ENCODE results near the gene CNTNAP4.

Gene CNTNAP4

DNA sequence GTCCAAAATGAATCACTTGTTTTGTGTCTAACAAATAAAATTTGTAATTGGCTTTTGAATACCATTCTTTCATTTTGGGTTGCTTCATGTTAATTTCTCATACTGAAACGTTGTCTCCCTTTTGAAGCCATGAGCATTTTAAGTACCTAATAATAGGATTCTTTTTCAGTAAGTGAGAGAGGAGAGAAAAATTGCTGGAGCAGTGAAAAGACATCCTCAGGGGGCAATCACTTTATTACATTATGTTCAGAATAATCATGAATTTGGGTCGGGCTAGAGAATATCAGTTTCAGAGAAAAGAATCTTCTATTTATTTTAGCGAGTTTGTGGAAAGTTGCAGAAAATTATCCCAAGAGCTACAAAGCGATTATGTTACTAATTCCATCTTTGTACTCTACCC, 96.8 kb downstream of the CNTNAP4 start:
- no peak for DNase-seq
- Histone ChIP-seq H3K27ac (ENCODE audit: low read length) (no peak overlapping the region), H2AFZ (ENCODE audit: low read depth, low read length) (no peak overlapping the region), H3K9me3 (ENCODE audit: insufficient read depth, low read length, severe bottlenecking) (no peaks in the 10 kb centered on the region), H3K4me2 (ENCODE audit: insufficient read depth, low read length) (no peak overlapping the region), H3K36me3 (ENCODE audit: insufficient read depth, low read length) (no peaks in the 10 kb centered on the region), H3K9ac (ENCODE audit: low read depth, low read length) (no peak overlapping the region), H4K20me1 (ENCODE audit: insufficient read depth, low read length) (no peaks in the 10 kb centered on the region), H3K79me2 (ENCODE audit: insufficient read depth, low read length) (no peaks in the 10 kb centered on the region), H3K4me3 (ENCODE audit: low read depth in 1 of 2, low read length in 2 of 2) (no peak overlapping the region), H3K27me3 (ENCODE audit: insufficient read depth, low read length, poor library complexity) (no peaks in the 10 kb centered on the region), H3K4me1 (ENCODE audit: insufficient read depth, low read length) (no peaks in the 10 kb centered on the region)
- ATAC-seq (ENCODE audit: insufficient read depth, low read depth) = no peak
- TF ChIP-seq, protein P1, sequence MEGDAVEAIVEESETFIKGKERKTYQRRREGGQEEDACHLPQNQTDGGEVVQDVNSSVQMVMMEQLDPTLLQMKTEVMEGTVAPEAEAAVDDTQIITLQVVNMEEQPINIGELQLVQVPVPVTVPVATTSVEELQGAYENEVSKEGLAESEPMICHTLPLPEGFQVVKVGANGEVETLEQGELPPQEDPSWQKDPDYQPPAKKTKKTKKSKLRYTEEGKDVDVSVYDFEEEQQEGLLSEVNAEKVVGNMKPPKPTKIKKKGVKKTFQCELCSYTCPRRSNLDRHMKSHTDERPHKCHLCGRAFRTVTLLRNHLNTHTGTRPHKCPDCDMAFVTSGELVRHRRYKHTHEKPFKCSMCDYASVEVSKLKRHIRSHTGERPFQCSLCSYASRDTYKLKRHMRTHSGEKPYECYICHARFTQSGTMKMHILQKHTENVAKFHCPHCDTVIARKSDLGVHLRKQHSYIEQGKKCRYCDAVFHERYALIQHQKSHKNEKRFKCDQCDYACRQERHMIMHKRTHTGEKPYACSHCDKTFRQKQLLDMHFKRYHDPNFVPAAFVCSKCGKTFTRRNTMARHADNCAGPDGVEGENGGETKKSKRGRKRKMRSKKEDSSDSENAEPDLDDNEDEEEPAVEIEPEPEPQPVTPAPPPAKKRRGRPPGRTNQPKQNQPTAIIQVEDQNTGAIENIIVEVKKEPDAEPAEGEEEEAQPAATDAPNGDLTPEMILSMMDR (IDR thresholded peaks at IDR 0.05; ENCODE audit: borderline replicate concordance, extremely low read depth, low read length, poor library complexity, severe bottlenecking) = no peak
- no peak for TF ChIP-seq EZH2 (IDR thresholded peaks at IDR 0.05; ENCODE audit: borderline replicate concordance, low read depth, low read length, severe bottlenecking)

DNA sequence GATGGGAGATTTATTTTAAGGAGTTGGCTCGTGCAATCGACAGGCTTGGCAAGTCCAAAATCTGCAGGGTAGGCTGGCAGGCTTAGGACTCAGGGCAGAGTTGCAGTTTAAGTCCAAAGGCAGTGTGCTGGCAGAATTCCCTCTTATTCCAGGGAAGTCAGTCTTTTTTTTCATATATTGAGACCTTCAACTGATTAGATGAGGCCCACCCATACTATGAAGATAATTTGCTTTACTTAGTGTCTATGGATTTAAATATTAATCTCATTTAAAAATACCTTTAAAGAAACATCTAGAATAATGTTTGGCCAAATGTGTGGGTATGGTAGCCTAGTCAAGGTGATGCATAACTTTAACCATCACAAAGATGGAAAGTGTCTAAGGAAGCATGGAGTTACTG, 99.8 kb downstream of the CNTNAP4 start:
- Histone ChIP-seq H2AFZ (ENCODE audit: low read depth, low read length) (no peak overlapping the region), H3K79me2 (ENCODE audit: insufficient read depth, low read length) (no peaks in the 10 kb centered on the region), H3K4me3 (ENCODE audit: low read depth in 1 of 2, low read length in 2 of 2) (no peak overlapping the region), H3K4me2 (ENCODE audit: insufficient read depth, low read length) (no peak overlapping the region), H3K36me3 (ENCODE audit: insufficient read depth, low read length) (no peaks in the 10 kb centered on the region), H4K20me1 (ENCODE audit: insufficient read depth, low read length) (no peaks in the 10 kb centered on the region), H3K27me3 (ENCODE audit: insufficient read depth, low read length, poor library complexity) (no peaks in the 10 kb centered on the region), H3K9me3 (ENCODE audit: insufficient read depth, low read length, severe bottlenecking) (no peaks in the 10 kb centered on the region), H3K4me1 (ENCODE audit: insufficient read depth, low read length) (no peaks in the 10 kb centered on the region), H3K9ac (ENCODE audit: low read depth, low read length) (no peak overlapping the region), H3K27ac (ENCODE audit: low read length) (no peak overlapping the region)
- no peak for DNase-seq
- no peak for TF ChIP-seq EZH2 (IDR thresholded peaks at IDR 0.05; ENCODE audit: borderline replicate concordance, low read depth, low read length, severe bottlenecking)
- TF ChIP-seq, protein P1 (IDR thresholded peaks at IDR 0.05; ENCODE audit: borderline replicate concordance, extremely low read depth, low read length, poor library complexity, severe bottlenecking) = no peak
- ATAC-seq (ENCODE audit: insufficient read depth, low read depth) = no peak

DNA sequence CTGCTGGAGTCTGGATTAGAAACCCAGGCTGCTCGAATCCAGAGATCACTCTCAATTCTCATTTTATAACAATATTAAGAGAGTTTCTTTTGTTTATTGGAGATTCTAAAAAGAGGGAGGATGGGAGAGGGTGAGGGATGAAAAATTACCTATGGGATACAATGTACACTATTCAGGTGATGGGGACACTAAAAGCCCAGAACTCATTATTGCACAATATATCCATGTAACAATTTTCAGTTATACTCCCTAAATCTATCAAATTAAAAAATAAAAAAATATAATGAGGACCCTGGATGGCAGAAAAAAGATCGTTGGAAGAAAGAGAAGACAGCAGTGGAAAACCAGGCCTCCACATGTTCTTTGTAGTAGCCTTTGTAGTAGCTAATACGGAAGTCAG, 100.8 kb downstream of the CNTNAP4 start:
- Histone ChIP-seq H3K4me3 (ENCODE audit: low read depth in 1 of 2, low read length in 2 of 2) (no peak overlapping the region), H3K9me3 (ENCODE audit: insufficient read depth, low read length, severe bottlenecking) (no peaks in the 10 kb centered on the region), H2AFZ (ENCODE audit: low read depth, low read length) (no peak overlapping the region), H3K9ac (ENCODE audit: low read depth, low read length) (no peak overlapping the region), H3K4me1 (ENCODE audit: insufficient read depth, low read length) (no peaks in the 10 kb centered on the region), H3K79me2 (ENCODE audit: insufficient read depth, low read length) (no peaks in the 10 kb centered on the region), H4K20me1 (ENCODE audit: insufficient read depth, low read length) (no peaks in the 10 kb centered on the region), H3K27ac (ENCODE audit: low read length) (no peak overlapping the region), H3K36me3 (ENCODE audit: insufficient read depth, low read length) (no peaks in the 10 kb centered on the region), H3K27me3 (ENCODE audit: insufficient read depth, low read length, poor library complexity) (no peaks in the 10 kb centered on the region), H3K4me2 (ENCODE audit: insufficient read depth, low read length) (no peak overlapping the region)
- no peak for DNase-seq
- TF ChIP-seq, protein P1 (IDR thresholded peaks at IDR 0.05; ENCODE audit: borderline replicate concordance, extremely low read depth, low read length, poor library complexity, severe bottlenecking) = no peak
- TF ChIP-seq EZH2 (IDR thresholded peaks at IDR 0.05; ENCODE audit: borderline replicate concordance, low read depth, low read length, severe bottlenecking) = no peak
- ATAC-seq (ENCODE audit: insufficient read depth, low read depth) = no peak

DNA sequence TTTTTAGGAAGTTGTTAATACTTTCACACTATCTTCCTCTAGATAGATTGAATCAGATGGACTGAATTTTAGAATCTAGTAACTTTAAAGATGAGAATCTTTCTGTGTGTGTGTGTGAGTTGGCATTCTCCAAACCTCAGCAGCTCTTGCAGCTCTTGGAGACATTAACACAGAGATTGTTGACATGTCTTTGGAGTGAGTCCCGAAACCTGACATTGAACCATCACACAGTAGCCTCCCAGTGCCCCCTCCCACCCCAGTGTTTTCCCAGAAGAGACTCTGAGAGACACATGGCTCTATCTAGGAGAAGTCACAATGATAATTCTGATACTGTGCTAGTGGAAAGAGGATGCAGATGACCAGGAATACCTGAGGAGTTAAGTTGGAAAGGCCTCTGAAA, 103.9 kb downstream of the CNTNAP4 start:
- Histone ChIP-seq H3K4me2 (ENCODE audit: insufficient read depth, low read length) (no peak overlapping the region), H3K4me1 (ENCODE audit: insufficient read depth, low read length) (no peaks in the 10 kb centered on the region)
- TF ChIP-seq, protein P1 (IDR thresholded peaks at IDR 0.05; ENCODE audit: borderline replicate concordance, extremely low read depth, low read length, poor library complexity, severe bottlenecking) = no peak
- no peak for TF ChIP-seq EZH2 (IDR thresholded peaks at IDR 0.05; ENCODE audit: borderline replicate concordance, low read depth, low read length, severe bottlenecking)

More for the DNA sequence above, 103.9 kb downstream of the CNTNAP4 start:
- DNase-seq (no peak), ATAC-seq (ENCODE audit: insufficient read depth, low read depth) (no peak)
- Histone ChIP-seq H3K9ac (ENCODE audit: low read depth, low read length) (no peak overlapping the region), H3K9me3 (ENCODE audit: insufficient read depth, low read length, severe bottlenecking) (no peaks in the 10 kb centered on the region), H4K20me1 (ENCODE audit: insufficient read depth, low read length) (no peaks in the 10 kb centered on the region), H2AFZ (ENCODE audit: low read depth, low read length) (no peak overlapping the region), H3K27me3 (ENCODE audit: insufficient read depth, low read length, poor library complexity) (no peaks in the 10 kb centered on the region), H3K79me2 (ENCODE audit: insufficient read depth, low read length) (no peaks in the 10 kb centered on the region), H3K27ac (ENCODE audit: low read length) (no peak overlapping the region), H3K4me3 (ENCODE audit: low read depth in 1 of 2, low read length in 2 of 2) (no peak overlapping the region), H3K36me3 (ENCODE audit: insufficient read depth, low read length) (no peaks in the 10 kb centered on the region)

Data from DND-41 (cell line).